DND-41 (cell line): ENCODE results near the gene TLN1.

ENCODE experiments used
- EZH2 ChIP-seq: IDR thresholded peaks from 3 replicates; pipeline ENCODE4 v1.6.1; 2012; ENCODE audit warnings: borderline replicate concordance, low read depth, mild to moderate bottlenecking, moderate library complexity, low read length, inconsistent platforms; ENCODE audit not compliant: severe bottlenecking
- TF ChIP-seq, protein P1 (sequence below): IDR thresholded peaks from 2 replicates; pipeline ENCODE4 v1.5.1; 2012; ENCODE audit warnings: borderline replicate concordance, low read length, moderate library complexity, mild to moderate bottlenecking; ENCODE audit not compliant: poor library complexity, severe bottlenecking; ENCODE audit errors: extremely low read depth

DNA sequence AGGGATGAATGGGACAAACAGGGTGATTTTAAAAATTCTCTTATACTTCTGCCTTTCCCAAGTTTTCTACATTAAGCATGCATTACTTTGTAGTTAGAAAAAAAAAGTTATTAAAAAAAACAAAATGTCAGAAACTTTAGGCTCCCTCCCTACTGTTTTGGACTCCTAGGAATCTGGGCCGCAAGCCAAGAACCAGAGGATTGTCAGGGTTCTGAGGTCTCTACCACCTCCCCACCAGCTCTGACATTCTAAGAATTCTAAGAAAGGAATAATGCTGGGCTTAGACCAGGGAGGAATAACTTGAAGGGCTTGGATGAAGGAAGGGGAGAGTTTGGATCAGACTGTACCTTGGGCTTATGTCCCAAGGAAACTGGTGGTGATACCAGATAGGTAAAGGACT, 66.0 kb downstream of the TLN1 start:
- TF ChIP-seq EZH2, result no peak
- TF ChIP-seq, protein P1, sequence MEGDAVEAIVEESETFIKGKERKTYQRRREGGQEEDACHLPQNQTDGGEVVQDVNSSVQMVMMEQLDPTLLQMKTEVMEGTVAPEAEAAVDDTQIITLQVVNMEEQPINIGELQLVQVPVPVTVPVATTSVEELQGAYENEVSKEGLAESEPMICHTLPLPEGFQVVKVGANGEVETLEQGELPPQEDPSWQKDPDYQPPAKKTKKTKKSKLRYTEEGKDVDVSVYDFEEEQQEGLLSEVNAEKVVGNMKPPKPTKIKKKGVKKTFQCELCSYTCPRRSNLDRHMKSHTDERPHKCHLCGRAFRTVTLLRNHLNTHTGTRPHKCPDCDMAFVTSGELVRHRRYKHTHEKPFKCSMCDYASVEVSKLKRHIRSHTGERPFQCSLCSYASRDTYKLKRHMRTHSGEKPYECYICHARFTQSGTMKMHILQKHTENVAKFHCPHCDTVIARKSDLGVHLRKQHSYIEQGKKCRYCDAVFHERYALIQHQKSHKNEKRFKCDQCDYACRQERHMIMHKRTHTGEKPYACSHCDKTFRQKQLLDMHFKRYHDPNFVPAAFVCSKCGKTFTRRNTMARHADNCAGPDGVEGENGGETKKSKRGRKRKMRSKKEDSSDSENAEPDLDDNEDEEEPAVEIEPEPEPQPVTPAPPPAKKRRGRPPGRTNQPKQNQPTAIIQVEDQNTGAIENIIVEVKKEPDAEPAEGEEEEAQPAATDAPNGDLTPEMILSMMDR, result no peak
